DND-41 (cell line): ENCODE results near the gene S100Z.

Experiments used
- CTCF ChIP-seq: IDR thresholded peaks from 2 replicates; pipeline ENCODE4 v1.5.1; 2012; ENCODE audit warnings: borderline replicate concordance, low read length, moderate library complexity, mild to moderate bottlenecking; ENCODE audit not compliant: poor library complexity, severe bottlenecking; ENCODE audit errors: extremely low read depth
- EZH2 ChIP-seq: IDR thresholded peaks from 3 replicates; pipeline ENCODE4 v1.6.1; 2012; ENCODE audit warnings: borderline replicate concordance, low read depth, mild to moderate bottlenecking, moderate library complexity, low read length, inconsistent platforms; ENCODE audit not compliant: severe bottlenecking

- TF ChIP-seq CTCF (no peak), EZH2 (no peak)
Observed at GRCh38 chr5:76849419-76850291, at the start of gene S100Z.
